GM18511 (cell line): ENCODE results near the gene ARHGAP15.

Experiments
- ATAC-seq: cut with Tn5 transposase; IDR thresholded peaks from one replicate; pipeline ENCODE4 v1.9.1; 2021; ENCODE audit warnings: mild to moderate bottlenecking, moderate library complexity; ENCODE audit not compliant: unreplicated experiment

Gene ARHGAP15

DNA sequence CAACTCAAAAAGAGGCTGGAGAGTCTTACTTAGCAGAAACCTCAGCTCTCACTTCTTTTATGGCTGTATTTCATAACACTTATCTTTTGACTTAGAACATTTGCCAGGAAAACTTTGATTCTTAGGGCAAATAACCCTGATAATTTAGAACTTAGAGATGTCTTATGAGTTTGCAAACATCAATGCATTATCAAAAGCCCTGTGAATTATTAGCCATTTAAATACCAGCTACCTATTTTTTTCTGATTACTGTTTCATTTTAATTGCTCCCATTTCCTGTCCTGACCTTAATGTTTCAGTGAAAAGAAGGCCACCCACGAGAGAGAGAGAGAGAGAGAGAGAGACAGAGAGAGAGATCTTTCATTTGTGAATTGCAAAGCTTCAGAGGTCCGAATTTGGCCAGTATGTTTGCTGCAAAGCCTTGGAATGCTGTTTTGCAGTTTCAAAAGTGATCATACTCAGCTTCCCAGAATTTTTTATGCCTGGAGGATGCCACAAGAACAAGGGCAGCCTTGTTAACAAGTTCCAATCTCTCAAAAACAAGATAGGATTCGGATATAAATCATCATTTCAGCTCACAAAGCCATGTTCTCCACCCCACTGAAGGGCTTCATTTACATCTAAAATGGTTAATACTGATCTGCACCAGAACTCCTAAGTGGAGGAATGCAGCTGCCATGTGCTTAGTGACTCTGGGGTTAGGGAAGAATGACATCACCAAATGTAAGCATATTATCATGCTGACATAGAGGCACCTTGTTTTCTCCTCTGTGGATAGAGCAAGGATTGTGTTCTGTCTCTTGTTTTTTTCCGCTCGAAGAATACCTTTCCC lies 478.2 kb downstream of the ARHGAP15 start:
- ATAC-seq: no peak

DNA sequence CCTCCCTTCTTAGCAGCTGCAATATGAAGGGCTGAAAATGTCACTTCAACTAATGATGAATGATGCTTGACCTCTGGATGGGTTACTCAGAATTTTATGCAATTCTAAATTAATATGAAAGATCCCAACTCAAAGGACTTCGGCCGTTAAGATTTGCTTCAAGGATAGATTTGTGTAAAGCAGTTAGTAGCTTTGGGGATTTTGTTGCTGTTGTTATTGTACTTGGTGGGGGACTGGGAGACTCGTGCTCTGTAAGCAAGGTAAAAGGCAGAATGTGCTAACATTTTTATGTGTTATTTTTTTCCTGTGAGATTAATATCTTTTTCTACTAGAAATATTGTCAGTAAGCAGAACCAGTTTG lies 478.8 kb downstream of the ARHGAP15 start:
- ATAC-seq: no peak

GRCh38 chr2:143608758-143609157 lies 479.5 kb downstream of the ARHGAP15 start:
- ATAC-seq: no peak

GRCh38 chr2:143611336-143611735 lies 482.1 kb downstream of the ARHGAP15 start:
- ATAC-seq: no peak

GRCh38 chr2:143615562-143615961 lies 486.3 kb downstream of the ARHGAP15 start:
- ATAC-seq: no peak

DNA sequence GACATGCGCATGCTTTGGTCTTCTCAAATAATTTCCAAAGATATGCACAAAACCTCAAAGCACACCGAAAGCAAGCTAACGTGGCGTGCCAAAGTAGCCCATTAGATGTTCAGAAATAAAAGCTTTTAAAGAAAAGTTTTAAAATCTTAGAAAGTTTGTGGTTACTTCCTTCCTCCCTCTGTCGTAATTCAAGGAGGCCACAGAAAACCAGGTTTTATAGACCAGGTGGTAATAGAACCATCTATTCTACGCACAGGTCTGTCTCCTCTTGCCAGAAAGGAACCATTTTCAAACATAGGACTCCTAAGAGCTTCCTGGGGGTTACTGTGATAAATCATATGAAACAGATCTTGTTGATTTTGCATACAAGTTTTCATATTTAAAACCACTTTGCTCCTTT lies 487.2 kb downstream of the ARHGAP15 start:
- no peak for ATAC-seq

DNA sequence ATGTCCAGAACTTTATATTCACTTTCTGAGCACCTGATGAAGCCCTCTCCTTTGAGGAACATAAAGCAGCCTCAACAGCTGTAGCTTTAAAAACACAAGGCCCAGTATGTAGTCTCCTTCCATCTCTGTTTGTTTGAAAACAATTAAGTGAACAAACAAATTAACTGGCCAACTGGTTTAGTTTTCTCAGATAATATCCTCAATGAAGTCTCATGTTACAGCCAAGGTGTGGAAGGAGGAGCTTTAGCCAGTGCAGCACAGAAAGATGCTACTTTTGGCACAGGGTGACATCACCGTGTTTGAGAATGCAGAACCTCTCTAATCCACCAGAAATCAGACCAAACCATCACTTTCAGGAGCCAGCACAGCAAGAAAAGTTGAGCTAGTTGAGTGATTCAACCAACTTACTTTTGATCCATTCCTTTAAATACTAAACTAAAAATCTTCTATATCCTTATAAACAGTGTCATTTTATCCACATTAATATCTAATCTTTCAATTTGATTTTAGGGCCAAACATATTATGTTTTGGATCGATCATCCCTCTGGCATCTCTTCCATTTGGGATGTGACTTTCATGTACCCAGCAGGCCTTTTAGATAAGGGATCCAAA lies 488.7 kb downstream of the ARHGAP15 start:
- ATAC-seq: no peak

DNA sequence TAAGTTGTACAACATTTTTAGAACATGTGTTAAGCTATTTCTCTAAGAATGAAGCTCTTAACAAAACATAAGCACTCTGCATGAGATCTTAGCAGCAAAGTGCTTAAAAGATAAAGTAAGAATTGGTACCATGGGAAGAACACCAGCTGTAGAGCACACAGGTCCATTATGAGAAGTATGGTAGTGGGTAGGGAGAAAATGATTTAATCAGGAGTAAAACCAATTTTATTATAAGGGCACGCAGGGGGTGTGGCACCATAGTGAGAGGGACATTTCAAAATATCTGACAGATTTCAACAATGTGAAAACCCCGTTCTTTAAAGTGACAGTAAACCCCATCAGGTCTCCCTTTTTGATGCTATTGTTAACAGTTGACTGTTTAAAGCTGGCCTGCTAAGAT lies 492.9 kb downstream of the ARHGAP15 start:
- no peak for ATAC-seq

DNA sequence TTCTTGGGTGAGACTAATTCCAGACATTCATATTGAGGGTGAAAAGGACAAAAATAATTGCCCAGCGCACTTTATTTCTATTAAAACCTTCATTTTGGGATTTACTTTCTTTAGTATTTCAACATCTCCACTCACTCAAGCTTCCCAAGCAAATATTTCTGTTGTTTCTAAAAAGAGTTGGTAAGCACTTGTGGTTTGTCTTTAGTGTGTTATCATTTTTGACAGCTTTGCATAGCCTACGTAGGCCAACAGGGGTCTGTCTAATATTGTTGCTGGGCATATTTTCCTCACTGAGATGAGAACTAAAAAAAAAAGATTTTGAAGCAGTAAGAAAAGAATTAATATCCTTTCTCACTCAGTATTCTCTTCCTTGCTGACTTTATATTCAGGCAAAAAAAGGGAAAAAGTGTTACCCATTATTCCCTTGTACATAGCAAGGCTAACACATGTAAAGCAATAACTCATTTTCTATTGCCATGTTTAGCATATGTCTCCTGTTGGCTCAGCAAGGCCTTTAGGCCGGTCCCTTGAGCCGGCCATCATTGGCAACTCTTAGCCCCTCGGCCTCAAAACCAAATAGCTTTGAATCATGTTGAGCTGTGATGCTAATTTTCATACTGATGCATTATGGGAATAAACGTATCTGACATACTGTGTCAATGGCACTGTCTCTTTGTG lies 494.2 kb downstream of the ARHGAP15 start:
- no peak for ATAC-seq

- ATAC-seq: no peak
Observed at GRCh38 chr2:143623909-143624260, 494.7 kb downstream of the ARHGAP15 start.

DNA sequence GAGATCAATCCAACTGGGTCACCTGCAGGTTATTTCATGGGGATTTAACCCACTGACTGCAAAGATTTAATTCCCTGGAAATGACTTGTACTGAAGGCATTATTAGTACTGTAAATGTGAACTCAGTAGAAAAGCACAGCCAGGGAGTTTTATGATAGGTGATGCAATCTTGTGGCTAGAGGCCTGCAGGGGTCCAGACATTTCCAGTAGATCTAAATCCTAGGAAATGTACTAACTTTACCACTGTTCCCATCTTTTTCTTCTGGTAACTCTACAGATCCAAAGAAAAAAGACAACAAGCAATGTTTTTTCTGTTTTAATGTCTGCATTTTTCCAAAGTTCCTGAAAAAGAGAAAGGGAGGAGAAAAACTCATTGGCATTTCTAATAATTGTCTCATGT lies 500.1 kb downstream of the ARHGAP15 start:
- ATAC-seq: no peak

GRCh38 chr2:143632751-143633374 lies 503.6 kb downstream of the ARHGAP15 start:
- ATAC-seq: no peak

- ATAC-seq: no peak
Observed at GRCh38 chr2:143633419-143633818, 504.2 kb downstream of the ARHGAP15 start.

- no peak for ATAC-seq
Observed at GRCh38 chr2:143635302-143635701, 506.1 kb downstream of the ARHGAP15 start.

DNA sequence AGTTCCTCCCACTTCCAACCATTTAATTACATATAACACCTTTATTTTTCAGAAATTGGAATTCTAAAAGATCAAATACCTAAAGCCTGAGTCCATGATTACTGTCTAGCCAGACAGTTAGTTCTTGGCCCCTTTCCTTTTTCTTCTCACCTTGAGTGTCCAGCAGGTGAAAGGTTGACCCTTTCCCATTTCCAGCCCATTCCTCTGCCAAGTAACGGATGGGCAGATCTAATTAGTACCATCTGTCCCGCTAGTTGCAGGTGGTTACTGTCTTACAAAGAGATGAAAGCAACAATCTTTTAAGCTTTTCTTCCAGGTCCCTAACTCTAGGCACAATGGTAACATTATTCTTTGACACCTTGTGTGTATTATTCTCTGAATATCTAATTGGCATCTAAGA lies 506.7 kb downstream of the ARHGAP15 start:
- ATAC-seq: no peak

- ATAC-seq: no peak
Observed at GRCh38 chr2:143640826-143641225, 511.6 kb downstream of the ARHGAP15 start.

GRCh38 chr2:143645921-143646645 lies 516.9 kb downstream of the ARHGAP15 start:
- ATAC-seq: no peak

DNA sequence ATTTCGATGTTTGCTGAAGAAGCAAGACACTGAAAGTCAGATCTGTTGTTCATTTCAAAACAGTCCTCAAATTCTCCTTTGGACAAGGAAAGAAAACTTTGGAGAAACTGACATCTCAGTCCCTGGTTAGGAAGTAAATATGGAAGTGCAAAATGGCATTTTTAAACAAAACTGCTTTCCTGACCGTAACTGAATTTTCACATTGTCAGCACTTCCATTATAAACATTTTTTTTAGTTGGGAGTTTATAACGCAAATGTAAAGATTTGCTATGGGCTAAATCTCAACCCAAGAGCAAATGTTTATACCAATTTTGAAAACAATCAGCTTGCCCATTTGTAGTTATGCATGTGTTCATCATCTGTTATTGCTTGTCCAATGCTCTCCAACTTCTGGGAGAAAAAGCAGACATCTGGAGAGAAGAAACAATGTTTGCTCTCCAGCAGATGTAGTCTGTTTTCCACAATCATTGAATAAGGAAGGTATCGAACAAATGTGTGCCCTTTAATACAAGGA lies 520.1 kb downstream of the ARHGAP15 start:
- ATAC-seq: no peak

- no peak for ATAC-seq
Observed at GRCh38 chr2:143652692-143653091, 523.5 kb downstream of the ARHGAP15 start.

- no peak for ATAC-seq
Observed at GRCh38 chr2:143668234-143668633, 539.0 kb downstream of the ARHGAP15 start.

DNA sequence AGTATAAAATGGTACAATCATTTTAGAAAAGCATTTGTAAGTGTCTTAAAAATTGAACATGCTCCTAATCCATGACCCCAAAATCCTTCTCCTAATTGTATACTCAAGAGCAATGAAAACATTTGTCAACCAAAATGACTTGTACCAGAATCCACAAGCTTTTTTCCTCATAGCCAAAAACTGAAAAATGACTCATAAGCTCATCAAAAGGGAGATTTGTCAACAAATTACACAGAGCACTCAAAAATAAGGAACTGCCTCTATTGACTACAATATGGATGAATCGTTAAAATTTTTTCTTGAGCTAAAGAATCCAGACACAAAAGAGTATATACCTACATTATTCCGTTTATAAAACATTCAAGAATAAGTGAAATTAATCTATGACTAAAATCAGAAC lies 544.8 kb downstream of the ARHGAP15 start:
- no peak for ATAC-seq
